Measurements from ENCODE around the gene MT1E.
A peak's percentile ranks its signal among the peaks of the same experiment; 100 is the strongest.

MT1E gene

GRCh38 chr16:56623637-56624036 lies 1.9 kb upstream of the MT1E start:
- peak in 3 of 56 donors; percentile 14 to 36 (median 20) for DNase-seq

GRCh38 chr16:56625943-56626654 lies 518 bp downstream of the MT1E start:
- DNase-seq = peak in 2 of 56 donors; percentile 52 to 69

- DNase-seq = no peak
These were observed 1.1 kb downstream of the MT1E start for GRCh38 chr16:56626685-56627084.

GRCh38 chr16:56628486-56629350 lies 3.1 kb downstream of the MT1E start:
- DNase-seq = no peak

GRCh38 chr16:56629531-56629930 lies 4.0 kb downstream of the MT1E start:
- DNase-seq = no peak

- DNase-seq = no peak
These were observed 4.6 kb downstream of the MT1E start for GRCh38 chr16:56630134-56630533.

GRCh38 chr16:56631197-56631596 lies 5.6 kb downstream of the MT1E start:
- no peak for DNase-seq

GRCh38 chr16:56631832-56632155 lies 6.2 kb downstream of the MT1E start:
- DNase-seq = peak in 1 of 56 donors; percentile 46

- DNase-seq = peak in 37 of 56 donors; percentile 19 to 77 (median 49)
These were observed 6.7 kb downstream of the MT1E start, which contains the start of gene MT1M for GRCh38 chr16:56632156-56632847. Gene MT1M, plus strand, starts transcription at chr16:56632659. Its CDS starts 73 bp downstream, at chr16:56632732.

- DNase-seq = no peak
These were observed 7.3 kb downstream of the MT1E start for GRCh38 chr16:56632848-56633365.

- no peak for DNase-seq
These were observed 8.0 kb downstream of the MT1E start for GRCh38 chr16:56633535-56633934.

- DNase-seq = no peak
These were observed 9.3 kb downstream of the MT1E start for GRCh38 chr16:56634715-56635440.

GRCh38 chr16:56635441-56635967 lies 9.9 kb downstream of the MT1E start:
- no peak for DNase-seq

GRCh38 chr16:56636616-56637413 lies 11.2 kb downstream of the MT1E start:
- DNase-seq = no peak

- peak in 25 of 56 donors; percentile 8 to 73 (median 29) for DNase-seq
These were observed 12.5 kb downstream of the MT1E start, which contains the start of gene MT1A for GRCh38 chr16:56637814-56638750. Gene MT1A, plus strand, starts transcription at chr16:56638666. Its CDS starts 73 bp downstream, at chr16:56638739.

- no peak for DNase-seq
These were observed 13.5 kb downstream of the MT1E start for GRCh38 chr16:56639045-56639444.

- DNase-seq = no peak
These were observed 14.5 kb downstream of the MT1E start for GRCh38 chr16:56640076-56640475.

- DNase-seq = no peak
These were observed 15.6 kb downstream of the MT1E start for GRCh38 chr16:56641166-56641565.
